Vagina (tissue), 2 donors: ENCODE results near the gene ADGRG4.

Experiments used
- POLR2A ChIP-seq, 2 donors: fragments of 450-650 bp; IDR thresholded peaks; one replicate each; pipeline ENCODE4 v1.6.1; 2017; ENCODE audit warnings: antibody characterized with exemption in 2 of 2, mild to moderate bottlenecking in 2 of 2, moderate library complexity in 2 of 2
- TF ChIP-seq, protein P1 (sequence below), 3 experiments: fragments of 450-650 bp in 2 of 3; fragments of 200-600 bp in 1 of 3; sonication (generic) in 1 of 3; IDR thresholded peaks; one replicate each; pipeline ENCODE4 v1.5.1; 2017 to 2019; ENCODE audit warnings: antibody characterized with exemption in 3 of 3, mild to moderate bottlenecking in 2 of 3, moderate library complexity in 2 of 3

- TF ChIP-seq, protein P1, sequence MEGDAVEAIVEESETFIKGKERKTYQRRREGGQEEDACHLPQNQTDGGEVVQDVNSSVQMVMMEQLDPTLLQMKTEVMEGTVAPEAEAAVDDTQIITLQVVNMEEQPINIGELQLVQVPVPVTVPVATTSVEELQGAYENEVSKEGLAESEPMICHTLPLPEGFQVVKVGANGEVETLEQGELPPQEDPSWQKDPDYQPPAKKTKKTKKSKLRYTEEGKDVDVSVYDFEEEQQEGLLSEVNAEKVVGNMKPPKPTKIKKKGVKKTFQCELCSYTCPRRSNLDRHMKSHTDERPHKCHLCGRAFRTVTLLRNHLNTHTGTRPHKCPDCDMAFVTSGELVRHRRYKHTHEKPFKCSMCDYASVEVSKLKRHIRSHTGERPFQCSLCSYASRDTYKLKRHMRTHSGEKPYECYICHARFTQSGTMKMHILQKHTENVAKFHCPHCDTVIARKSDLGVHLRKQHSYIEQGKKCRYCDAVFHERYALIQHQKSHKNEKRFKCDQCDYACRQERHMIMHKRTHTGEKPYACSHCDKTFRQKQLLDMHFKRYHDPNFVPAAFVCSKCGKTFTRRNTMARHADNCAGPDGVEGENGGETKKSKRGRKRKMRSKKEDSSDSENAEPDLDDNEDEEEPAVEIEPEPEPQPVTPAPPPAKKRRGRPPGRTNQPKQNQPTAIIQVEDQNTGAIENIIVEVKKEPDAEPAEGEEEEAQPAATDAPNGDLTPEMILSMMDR (IDR thresholded peaks at IDR 0.05), result no peak
- no peak for TF ChIP-seq POLR2A (IDR thresholded peaks at IDR 0.05)
Observed at GRCh38 chrX:136347706-136348105, 46.9 kb downstream of the ADGRG4 start.
